GM19463 (cell line): ENCODE data around the gene ETV5.

Experiments used
- ATAC-seq: cut with Tn5 transposase; IDR thresholded peaks from one replicate; pipeline ENCODE4 v1.9.1; 2021; ENCODE audit warnings: mild to moderate bottlenecking, moderate library complexity; ENCODE audit not compliant: unreplicated experiment

ETV5 gene

DNA sequence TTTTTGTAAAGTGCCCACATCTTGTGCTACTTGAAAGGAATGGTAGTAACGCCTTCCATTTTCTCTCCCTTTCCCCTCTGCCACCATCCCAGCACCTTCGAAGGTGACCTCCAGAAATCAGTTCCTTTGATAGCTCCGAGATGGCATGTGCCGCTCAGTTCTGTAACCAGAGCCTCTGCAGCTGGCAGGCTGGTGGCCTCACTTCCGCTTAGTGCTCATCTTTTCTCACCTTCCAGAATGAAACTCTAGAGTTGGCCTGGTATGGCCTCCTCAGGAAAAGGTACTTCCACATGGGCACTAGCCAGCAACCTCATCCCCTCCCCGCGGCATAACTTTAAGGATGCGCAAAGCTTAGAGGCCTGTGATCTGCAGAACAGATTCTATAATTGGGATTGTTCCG lies 38.8 kb downstream of the ETV5 start:
- ATAC-seq: no peak

DNA sequence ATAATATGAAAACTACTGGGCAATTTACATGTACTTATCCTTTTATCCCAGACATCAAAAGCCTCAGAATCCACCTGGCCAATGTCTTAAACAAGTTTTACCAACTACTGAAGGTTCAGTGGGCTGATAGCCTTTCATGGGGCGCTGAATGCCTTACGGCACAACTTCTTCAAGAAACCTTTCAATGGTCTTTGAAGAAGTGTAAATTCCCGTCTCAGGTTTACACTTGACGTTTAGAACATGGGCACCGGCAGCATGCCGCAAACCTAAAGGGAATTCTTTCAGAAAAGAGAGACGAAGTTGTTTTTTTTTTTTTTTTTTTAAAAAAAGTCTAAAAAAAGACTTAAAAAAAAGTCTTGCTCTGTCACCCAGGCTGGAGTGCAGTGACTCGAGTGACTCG lies 39.7 kb downstream of the ETV5 start:
- no peak for ATAC-seq

DNA sequence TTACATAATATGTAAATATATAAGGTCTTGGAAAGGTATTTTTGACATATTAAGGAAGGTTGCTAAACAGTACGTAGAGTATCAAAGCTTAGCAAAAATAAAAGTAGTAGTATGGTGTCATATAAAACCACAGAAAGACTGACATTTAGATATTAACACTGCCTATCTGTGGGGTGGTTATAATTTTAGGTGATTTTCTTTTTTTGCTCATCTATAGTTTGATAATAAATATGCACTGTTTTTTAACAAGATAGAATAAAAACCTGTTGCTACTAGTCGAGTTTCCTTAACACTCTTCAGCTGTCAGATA lies 40.7 kb downstream of the ETV5 start:
- ATAC-seq: no peak

DNA sequence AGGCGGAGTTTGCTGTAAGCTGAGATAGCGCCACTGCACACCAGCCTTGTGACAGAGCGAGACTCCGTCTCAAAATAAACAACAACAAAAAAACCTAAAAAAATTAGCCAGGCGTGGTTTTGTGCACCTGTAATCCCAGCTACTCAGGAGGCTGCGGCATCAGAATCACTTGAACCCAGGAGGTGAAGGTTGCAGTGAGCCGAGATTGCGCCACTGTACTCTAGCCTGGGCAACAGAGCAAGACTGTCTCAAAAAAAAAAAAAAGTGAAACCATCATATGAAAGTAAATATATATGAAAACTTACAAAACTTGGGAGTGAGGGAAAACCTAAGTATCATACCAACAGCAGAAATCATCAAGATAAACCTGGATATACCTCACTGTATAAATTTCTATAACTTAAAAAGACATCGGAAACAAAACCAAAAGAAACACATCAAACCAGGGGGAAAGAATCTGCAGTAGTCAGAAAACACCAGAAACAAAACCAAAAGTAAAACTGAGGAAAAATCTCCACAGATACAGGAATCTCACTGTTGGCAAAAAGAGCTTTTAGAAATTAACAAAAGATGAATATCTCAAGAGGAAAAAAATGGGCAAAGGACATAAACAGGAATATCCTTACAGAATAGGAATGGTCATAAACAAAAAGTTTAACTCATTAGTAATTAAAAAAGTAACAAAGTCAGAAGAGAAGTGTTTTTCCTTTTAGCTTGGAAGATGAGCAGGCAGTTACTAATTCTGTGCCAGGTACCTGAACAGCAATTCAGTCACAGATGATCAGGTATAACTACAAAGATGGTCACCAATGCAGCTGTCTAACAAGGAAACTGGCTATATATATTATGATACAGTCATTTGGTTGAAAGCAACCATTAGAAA lies 41.3 kb downstream of the ETV5 start:
- ATAC-seq: no peak

DNA sequence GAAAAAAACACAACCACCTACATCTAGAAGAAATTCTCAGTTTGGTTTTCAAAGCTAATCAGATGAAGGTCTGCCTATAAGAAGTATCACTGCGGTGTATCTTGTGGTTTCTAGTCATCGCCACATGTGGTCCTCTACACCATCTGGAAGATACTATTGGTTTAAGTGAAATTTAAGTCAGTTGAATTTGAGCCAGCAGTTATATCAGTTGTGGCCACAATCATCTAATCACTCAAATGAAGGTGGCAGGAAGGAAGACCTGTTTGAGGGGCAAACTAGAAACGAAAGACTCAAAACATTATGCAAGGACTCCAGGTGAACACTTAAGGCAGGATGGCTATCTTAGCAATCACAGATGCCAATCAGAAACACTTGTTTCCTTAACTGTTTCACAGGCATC lies 48.7 kb downstream of the ETV5 start:
- ATAC-seq: peak; percentile 93

DNA sequence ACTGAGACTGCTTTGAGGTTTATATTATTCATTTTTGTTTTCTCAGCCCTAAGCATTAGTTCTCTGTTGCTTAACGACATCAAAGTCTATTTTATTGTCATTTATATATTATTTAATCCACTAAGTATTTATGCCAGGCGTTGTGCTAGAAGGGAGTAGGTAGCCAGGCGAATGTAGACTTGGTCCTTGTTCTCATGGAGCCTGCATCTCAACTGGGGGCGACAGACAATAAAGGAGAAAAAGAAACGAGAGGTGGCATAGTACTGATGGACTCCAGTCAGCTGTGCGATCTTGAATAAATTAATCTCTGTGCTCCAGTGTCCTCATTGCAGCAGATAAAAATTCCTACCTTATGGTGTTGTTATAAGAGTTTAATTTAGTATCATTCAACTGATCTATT lies 49.7 kb downstream of the ETV5 start:
- ATAC-seq: no peak

DNA sequence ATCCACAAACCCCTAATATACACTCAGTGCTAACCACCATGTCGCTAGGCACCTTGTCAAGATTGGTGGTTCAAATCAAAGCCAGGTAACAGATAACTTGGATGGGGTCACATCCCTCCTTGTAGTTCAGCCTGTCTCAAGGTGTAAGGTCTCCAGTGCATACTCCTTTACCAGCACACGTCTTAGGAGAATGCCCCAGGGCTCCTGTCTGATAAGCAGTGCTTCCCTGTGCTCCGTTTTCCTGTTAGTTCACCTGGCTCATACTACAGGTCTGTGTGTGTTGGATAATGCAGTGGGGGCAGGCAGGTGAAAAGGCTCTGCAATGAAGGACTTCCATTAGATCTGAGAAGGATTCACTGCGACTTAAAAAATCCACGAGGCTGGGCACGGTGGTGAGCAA lies 50.7 kb downstream of the ETV5 start:
- ATAC-seq: no peak

DNA sequence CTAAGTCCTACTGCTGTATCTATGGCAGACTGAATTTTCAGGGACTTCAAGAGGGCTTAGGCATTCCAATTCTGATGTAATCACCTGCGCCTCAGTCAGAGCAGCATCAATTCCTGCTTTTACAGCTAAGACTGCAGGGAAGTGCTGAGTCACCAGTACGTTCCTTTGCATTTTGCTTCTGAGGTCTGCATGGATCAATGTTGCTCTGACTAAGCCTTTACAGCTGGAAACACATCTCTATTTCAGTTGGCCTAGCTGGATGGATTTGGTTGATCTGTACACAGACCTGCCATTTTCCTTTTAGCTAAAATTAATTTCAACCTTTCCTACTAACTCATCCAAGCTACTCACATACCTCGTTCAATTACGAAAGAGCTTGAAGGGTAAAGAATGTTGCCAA lies 51.3 kb downstream of the ETV5 start:
- ATAC-seq: no peak

DNA sequence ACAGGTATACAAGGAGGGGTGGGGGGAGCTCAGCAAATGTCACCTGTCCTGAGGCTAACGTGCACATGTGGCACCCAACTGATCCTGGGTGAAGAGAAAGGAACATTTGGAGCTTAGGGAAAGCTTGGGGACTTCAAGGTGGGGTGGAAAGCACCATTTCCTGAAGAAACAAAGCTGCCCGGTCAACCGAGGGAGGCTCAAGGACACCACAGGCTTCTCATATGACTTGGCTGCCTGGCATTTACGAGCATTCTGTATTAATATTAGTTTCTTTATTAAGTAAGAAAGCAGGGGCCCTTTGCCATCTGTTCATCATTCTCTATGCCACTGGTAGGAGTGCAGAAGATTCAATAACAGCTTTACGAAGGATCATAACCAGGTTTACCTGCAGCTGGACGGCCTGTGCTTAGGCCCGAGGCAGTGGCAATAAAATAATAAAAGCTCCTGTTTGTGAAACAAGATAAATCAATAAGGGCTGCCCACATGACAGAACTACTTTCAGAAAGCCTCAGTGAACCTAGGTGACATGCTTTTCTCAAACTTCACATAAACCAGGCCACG lies 54.0 kb downstream of the ETV5 start:
- ATAC-seq: no peak

DNA sequence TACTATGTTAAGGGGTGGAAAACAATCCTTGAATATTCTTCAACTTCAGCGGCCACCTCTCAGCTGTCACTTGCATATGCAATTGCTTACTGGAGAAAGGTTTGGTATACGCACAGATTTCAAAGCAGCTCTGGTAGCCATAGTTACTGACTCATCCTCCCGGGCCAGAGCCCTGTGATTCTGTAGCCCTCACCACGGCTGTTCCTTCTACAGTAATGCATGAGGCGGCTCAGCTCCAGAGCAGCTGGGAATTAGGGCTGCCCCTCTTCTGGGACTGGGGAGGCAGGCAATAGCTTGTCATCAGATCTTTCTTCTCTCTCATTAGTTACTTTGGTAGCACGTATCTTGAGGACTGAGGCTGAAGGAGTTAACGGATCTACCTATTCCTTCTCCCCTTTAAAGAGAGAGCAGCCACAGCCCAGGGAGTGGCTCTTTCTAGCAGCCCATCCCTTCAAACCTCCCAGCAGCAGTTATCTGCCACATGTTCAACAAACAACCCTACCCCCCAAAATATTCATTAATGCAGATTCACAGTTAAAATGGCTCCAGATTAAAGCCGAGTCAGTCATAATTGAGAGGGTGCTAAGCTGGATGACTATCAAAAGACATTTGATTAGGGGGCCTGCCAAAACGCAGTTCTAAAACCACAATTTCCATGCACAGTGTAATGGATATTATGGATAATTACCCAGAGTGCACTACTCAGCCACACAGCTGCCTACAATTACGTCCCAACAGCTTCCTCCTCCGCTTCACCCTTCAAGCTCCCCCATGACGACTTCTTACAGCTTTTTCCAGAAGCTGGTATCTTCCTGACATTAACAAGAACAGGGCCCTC lies 54.7 kb downstream of the ETV5 start:
- no peak for ATAC-seq

DNA sequence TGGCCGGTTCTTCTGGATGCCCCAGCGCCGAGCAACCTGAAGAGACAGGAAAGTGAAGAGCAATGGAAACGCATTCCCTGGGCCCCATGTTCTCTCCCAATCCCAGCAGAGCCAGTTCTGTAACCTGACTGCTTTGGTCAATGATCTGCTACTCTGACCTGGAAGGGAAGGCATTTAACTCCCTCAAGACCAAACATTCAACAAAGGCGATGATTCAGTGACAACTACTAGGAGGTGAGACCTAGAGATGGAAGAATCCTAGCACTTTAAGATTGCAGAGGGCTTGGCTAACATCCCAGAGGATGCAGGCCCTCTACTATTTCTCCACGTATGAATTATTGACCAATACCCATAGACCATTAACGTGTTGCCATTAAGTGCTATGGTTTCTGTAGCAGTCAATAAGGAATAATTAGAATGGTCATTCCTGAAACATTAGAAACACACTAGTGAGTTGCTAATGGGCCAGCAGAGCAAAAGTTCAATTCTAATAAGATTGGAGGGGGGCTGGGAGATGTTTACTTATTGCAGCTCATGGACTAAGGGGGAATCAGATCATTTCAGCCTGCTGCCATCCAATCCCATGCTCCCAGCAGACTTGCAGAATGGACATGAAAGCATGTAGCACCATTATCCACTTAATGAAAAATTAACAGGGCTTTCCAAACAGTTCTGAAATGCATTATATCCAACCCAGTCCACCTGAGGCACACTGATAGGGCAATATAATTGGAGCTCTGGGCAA lies 56.6 kb downstream of the ETV5 start:
- no peak for ATAC-seq

DNA sequence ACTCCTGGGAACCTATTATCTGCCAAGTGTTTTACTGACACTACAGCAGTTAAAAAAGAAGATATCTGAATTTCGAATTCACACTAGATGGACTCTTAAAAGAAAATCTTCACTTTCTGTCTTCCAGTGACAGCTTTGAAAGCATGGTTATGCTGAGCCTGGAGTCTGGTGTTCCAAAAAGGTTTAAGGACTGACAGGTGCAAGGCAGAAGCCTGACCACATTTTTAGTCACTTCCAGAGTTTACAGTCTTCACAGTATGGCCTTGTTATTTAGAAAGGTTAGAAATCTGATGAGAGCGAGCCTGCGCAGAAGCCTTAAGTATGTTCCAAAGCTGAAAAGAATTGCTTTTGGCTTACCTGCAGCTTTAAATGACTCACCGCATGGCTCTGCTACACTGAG lies 59.9 kb downstream of the ETV5 start:
- ATAC-seq: no peak

DNA sequence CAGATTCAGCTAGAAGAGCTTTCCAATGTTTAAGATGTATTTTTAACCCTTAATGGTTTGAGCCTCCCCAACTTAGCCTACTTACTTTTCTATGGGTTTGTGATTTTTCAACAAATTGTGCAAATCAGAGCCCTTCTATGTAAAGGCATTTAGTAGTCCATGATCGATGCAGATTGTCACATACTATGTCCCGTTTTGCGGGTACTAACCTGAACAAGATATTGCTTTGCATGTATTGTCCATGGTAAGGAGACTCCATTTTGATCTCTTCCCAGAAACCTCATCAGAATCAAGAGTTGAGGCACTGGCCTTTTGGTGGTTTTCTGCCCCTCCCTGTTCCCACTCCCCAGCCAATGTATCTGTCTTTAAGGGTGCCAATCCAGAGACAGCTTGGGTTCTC lies 60.8 kb downstream of the ETV5 start:
- no peak for ATAC-seq

DNA sequence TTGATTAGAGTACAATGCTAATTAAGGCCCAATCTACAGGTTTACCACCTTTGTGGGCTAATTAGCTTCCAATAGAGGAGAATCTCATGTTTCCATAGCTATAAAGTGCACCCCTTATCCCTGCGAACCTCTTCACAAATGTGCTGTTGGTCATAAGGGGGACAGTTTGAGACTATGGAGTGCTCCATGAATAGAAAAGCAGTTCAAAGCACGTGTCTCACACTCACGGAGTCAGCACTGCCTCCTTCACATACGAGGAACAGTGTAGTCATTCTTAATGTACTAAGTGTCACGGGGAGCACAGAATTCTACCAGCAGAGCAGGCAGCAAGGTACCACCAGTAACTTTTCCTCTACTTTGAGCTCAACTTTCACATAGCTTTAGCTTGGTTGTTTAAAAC lies 62.1 kb downstream of the ETV5 start:
- ATAC-seq: no peak

DNA sequence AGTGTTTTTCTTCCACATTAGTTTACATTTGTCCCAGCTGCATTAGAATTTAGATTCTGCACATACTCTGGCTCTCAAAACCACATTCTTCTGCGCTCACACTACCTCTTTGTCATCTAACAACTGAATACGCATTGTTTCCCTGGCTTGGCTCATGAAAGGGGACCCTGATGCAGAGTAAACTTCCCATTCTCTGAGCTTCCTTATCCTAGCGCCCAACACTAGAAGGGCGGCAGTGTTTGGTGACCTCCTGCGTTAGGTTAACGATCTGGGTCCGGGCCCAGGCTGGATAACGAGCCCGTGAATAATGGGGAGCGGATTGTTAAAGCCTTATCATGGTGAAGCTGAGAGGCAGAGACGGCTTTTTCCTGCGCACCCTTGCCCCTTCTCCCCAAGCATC lies 63.9 kb downstream of the ETV5 start:
- no peak for ATAC-seq

DNA sequence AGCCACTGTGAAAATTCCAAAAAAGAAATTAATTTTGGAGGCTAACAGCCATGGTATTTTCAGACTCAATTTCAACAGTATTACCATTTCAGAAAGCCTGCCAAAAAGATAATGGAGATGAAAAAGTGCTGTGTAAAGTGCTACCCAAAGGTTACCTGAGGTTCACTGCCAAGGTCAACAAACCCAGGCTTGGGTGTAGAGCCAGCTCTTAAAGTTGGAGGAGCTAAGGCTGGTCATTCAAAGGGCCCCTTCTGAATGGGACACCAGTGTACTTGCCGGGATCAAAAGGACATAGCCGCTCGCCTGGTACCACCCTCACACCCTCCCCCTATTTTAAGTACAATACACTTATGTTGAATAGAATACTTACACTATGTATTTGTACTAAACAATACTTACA lies 64.5 kb downstream of the ETV5 start:
- no peak for ATAC-seq

DNA sequence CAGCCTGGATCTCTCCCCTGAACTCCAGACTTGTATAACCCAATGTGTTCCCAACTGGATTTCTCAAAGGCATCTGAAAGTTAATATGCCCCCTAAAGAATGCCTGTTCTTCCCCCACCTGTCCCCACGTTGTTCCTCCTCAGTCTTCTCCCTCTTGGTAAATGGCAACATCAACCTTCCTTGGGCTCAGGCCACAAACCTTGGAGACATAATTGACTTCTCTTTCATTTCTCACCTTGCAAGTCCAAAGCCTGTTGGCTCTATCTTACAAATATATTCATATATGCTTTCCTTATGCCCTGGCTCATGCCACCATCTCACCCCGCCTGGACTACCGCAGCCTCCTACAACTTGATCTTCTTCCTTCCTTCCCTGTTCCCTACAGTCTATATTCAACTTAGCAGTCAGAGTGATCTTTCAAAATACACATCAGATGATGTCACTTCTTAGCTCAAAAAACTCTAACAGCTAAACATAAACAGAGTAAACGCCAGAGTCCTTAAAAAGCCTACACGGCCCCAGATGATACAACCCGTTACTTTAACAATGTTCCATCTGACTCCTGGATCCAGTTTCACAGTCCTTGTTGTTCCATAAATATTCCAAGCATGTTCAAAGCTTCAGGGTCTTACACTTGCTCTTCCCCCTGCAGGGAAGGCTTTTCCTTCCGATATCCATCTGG lies 66.2 kb downstream of the ETV5 start:
- ATAC-seq: no peak

DNA sequence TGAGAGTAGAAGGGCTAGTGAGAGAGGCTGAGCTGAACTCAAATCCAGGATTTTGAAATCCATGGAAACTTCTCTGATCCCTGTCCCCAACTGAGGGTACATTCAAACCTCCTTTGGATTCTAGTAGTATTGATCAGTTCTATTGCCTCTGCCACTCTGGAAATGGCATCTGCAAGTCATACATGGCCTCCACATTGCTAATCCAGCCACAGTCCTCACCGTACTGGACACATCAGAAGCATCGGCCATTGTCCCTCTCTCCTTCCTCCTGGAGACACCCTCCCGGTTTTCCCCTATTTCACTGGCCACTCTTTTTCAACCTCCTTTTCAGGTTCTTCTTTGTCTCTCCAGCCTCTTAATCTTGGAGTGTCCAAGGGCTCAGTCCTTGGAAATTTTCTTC lies 66.9 kb downstream of the ETV5 start:
- no peak for ATAC-seq

DNA sequence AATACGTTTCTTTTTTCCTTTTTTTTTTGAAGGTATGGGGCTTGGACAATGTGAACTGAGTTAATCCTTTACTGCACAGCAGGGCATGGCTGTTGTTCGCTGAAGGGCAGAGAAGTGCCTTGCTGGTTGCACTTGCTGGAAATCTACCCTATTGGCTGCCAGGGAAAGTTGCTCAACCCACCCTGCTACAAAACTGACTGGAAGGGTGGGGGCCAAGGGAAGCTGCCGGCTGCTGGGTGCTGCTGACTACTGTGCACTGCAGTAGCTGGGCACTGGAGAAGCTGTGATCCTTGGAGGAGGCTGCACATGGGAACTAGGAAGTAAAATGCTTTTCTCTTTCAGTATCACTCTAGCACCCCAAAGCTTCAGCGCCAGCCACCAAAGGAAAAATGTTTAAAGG lies 70.5 kb downstream of the ETV5 start:
- no peak for ATAC-seq

DNA sequence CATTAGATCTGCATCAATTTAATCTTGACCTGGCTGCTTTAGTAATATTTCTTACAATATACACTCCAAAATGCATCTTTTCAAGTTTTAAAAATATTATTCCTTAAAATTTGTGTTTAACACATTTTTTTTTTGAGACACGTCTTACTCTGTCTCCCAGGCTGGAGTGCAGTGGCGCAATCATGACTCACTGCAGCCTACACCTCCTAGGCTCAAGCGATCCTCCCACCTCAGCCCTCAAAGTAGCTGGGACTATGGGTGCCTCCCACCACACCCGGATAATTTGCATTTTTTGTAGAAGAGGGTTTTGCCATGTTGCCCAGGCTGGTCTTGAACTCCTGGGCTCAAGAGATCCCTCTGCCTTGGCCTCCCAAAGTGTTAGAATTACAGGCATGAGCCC lies 73.6 kb downstream of the ETV5 start:
- ATAC-seq: no peak

DNA sequence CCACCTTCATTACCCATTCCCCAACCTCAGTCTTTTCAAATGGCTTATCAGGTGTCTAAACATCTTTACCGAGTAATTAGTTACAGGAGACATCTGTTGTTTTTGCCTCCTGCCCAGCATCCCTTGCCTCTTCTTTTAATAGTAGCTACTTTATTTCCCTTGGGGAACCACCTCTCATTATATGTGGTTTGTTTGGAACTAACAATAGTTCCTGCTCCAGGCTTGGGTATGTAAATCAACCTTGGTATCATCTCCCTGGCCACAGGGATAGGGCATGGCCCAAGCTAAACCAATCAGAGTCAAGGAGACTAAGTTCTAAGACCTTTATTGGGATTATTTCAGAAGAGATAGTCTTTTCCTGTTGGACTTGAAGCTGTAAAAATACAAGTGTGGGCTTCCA lies 76.6 kb downstream of the ETV5 start:
- no peak for ATAC-seq
